T-helper 9 cell (primary cell): ENCODE results near the gene ERC2.

ENCODE experiments used
- DNase-seq: peaks from one replicate; pipeline ENCODE4 v3.0.0-alpha.2; 2020

ERC2 gene

GRCh38 chr3:55537129-55537528, 931.1 kb downstream of the ERC2 start:
- no peak for DNase-seq

DNA sequence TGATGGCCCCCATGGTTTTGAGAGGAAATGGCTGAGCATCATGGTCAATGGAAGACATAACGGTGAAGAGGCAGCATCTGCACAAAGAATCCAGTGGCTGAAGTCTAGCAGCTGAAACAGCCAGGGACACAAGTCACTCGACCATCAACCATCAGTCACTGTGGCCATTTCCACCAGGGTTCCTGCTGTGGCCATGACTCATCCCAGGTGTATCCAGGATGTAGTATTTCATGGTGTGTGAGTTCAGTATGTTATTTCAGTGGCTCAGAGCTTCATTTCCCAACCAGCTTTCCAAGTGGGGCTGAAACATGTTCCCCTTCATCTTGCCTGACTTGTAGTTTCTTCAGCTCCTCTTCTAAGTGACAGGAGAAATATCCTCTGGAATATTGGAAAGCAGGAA, 933.4 kb downstream of the ERC2 start:
- DNase-seq = no peak

- DNase-seq = no peak
These were observed 935.5 kb downstream of the ERC2 start for GRCh38 chr3:55532806-55533205.

- DNase-seq = no peak
These were observed 936.9 kb downstream of the ERC2 start for GRCh38 chr3:55531321-55531720.

DNA sequence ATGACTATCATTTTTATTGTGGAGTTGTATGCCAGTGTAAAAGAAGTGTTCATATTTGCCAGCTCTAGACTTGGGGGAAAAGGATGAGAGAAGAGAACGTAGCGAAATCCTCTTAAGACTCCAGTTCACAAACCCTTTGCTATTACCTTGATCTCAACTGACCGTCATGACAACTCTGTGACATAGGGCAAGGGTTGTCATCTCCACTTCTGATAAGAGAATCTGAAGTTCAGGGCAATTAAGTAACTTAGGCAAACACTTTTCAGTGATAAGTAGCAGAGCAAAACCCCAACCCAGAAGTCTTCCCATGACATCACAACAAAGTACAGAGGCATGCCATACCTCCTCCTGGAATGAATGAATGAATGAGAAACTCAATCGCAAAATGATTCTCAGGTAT, 940.9 kb downstream of the ERC2 start:
- no peak for DNase-seq

DNA sequence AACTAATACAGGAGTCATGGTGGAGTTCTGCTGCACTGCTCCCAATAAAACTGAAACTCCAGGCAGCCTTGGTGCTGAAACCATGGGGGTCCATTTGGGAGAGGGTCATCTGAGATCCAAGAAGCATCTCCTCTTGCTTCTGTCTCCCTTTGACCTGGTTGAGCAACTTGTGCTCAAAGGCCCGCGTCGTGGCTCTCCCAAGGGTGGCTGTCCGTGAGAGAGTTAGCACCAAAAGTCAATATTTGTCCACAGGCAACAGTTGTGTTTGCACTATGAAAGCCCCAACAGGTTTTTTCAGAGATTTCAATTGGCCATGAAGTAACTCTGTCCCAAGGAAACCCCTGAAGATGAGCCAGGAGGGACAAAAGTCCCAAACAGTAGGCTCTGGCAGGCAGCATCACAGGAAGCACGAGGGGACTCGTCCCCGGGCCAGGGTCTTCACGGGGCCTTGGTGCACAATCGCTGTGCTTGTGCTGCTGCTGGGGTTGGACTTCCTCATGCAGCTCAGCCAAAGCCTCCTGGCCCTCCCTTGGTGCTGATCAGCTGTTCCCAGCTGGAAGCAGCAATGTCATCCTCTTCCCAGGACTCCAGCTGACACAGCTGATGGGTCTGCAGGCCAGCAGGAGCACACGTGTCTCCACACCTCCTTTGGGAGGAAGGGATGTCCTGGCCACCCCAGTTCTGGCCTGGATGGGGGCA, 941.8 kb downstream of the ERC2 start:
- no peak for DNase-seq

DNA sequence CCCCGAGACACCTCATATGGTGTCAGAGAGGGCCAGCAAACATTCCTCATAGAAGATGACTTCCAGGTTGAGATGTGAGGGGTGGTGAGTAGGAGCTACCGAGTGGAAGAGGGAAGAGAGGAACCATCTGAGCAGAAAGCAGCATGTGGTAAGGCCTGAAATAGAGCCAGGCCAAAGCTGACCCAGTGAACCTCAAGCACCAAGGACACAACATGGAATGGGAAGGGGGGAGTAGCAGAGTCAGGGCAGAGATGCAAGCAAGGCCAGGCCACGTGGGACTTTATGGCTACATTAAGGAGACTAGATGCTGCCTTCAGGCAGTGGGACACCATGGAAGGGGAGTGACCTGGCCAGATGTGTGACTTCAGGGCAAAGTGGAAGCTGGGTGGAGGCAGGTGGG, 942.8 kb downstream of the ERC2 start:
- no peak for DNase-seq

DNA sequence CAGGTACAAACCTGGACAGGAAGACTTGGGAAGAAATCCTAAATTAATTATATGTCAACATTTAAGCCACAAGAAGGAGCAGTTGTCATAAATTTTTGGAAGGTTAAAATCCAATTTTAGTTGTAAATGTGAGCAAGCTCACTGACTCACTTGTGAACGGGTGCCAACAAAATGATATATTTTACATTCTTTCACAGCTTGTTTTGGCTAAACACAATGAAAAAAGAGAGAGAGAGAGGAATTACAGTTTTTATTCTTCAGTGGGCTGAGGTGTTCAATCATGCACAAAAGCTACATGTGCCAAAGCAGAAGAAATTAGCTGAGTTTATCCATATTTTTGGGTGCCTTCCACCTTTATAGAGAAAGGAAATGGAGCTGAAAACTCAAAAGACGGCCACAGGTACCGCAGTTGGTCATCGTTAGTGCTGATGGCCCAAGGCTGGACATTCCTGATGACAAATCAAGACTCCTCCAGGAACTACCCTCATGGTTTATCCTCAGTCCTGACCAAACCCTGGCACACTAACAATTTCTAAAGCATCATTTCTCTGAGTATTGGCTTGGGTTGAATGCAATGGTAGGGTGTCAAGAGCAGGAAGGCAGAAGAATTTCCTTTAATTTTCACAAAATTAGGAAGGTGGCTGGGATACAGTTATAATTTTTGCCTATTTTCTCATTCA, 943.6 kb downstream of the ERC2 start:
- DNase-seq = no peak

DNA sequence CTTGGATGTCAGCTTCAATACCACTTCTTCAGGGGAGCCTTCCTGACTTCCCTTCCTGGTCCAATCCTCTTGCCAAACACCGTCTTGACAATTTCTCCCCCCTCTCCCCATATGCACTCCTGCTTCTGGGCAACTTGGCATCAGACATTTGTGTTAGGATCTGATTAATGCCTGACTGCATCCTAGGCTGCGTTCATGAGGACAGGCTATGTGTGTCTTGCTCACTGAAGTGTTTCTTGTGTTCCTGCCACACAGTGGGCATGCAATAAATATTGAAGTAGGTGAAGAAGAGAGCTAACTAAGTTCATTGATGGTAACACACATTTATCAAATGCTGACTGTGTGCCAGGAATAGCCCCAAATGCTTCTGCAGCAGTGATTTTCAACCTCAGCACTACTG, 944.8 kb downstream of the ERC2 start:
- DNase-seq = no peak

GRCh38 chr3:55521738-55522421, 946.4 kb downstream of the ERC2 start:
- DNase-seq = no peak

- DNase-seq = no peak
These were observed 947.1 kb downstream of the ERC2 start for GRCh38 chr3:55521064-55521737.

GRCh38 chr3:55519019-55519418, 949.2 kb downstream of the ERC2 start:
- no peak for DNase-seq

GRCh38 chr3:55518451-55518850, 949.8 kb downstream of the ERC2 start:
- no peak for DNase-seq

DNA sequence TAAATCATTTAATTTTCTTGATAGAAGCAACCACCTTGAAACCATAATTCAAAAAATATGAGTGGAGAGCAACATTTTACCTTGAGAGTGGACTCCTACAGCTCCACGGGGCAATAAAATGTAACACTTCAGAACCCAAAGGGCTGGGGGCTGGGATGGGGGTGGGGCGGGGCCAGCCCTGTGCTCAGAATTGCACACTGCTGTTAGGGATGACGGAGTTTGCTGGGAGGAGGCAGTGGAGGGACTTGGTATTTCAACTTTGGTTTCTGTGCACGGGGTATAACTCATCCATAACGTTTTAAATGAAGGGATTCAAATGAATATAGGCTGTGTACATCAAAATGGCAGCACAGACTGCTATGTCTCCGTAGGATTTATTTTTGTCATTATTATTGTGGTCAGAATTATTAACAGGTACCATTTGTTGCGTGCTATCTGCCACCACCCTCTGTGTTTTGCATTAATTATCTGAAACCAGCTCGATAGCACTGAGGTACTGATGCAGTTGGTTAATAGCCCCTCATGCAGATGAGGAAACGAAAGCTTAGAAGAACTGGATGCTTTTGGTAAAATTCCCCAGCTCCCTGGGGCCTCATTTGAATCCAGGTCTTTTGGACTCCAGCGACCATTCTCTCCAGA, 951.8 kb downstream of the ERC2 start:
- DNase-seq = no peak

DNA sequence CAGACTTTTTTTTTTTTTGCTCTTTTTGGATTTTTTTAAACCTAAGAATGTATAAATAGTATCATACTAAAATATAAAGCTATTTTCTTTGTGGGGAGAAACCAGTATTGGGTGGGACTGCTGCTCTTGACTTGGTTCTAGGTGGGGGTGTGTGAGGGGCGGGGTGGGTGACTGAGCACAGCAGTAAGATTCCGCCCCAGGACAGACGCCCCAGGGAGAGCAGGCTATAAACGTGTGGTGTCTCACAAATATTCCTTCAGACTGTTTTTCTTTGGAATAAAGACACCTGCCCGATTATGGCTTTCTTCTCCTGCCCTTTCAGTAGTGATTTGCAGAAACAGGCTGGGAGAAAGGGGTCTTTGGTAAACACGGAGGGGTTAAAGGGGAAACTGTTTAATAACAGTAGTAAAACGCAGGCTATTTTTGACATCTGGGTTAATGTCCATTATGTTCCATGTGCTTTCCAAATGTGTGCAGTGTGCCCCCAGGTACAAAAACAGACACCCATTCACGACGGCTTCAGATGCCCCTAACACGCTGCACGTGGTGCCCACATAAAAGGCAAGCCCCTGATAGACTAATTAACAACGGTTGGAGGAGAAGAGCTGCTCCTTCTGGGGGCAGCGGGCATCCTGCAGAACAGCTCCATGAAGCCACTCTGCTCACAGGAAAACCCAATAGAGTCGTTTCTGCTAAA, 952.6 kb downstream of the ERC2 start:
- no peak for DNase-seq

- no peak for DNase-seq
These were observed 953.3 kb downstream of the ERC2 start for GRCh38 chr3:55514962-55515361.

- no peak for DNase-seq
These were observed 955.5 kb downstream of the ERC2 start for GRCh38 chr3:55512571-55513343.

GRCh38 chr3:55511895-55512570, 956.2 kb downstream of the ERC2 start:
- DNase-seq = no peak

- no peak for DNase-seq
These were observed 959.9 kb downstream of the ERC2 start for GRCh38 chr3:55508335-55508734.

DNA sequence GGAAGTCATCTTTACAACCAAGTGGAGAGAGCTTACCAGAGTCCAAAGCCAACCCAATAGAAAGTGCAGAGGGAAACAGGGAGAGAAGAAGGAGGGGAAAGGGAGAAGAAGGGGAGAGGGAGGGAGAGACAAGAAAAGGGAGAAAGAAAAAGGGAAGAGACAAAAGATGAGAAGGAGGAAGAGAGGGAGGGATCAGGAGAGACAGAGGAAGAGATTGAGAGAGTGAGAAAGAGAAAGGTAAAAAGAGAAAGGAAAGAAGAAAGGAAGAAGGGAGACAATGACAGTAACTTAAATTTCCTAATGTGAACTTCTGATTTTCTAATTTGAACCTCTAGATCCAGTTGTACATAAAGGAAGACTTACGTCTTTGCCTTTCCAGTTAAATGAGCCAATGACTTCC, 960.5 kb downstream of the ERC2 start:
- no peak for DNase-seq

- no peak for DNase-seq
These were observed 962.5 kb downstream of the ERC2 start for GRCh38 chr3:55505776-55506175.
